ENCODE data around the gene PAX2.
"Not testable (repeated sequence)": the region's sequence is repeated elsewhere in the genome, so short reads cannot be mapped to it uniquely, and the experiment has no call there.

The PAX2 gene

DNA sequence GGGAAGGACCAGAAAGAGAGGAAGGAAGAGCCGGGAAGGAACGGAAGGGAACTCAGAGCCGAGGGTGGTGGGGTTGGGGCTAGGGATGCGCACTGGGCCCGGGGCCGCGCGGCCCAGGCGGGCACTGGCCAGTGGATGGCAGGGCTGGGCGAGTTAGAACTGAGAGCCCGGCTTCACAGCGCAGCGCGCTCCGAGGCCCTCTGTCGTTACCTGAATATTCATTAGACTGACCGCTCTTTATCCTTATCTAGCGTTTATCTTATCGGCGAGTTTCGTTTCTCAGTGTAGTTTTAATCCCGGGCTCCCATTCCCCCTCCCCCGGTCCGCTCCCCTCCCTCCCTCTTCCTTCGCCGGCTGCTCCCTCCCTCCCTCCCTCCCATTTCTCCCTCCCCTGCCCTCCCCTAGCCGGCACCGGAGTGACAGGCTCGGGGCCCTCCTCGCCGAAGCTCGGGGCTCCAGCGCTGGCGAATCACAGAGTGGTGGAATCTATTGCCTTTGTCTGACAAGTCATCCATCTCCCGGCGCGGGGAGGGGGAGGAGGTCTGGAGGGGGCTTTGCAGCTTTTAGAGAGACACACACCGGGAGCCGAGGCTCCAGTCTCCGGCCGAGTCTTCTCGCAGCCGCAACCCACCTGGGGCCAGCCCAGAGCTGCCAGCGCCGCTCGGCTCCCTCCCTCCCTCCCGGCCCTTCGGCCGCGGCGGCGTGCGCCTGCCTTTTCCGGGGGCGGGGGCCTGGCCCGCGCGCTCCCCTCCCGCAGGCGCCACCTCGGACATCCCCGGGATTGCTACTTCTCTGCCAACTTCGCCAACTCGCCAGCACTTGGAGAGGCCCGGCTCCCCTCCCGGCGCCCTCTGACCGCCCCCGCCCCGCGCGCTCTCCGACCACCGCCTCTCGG, at the start of gene PAX2:
TSS of gene PAX2 (plus strand) at position 596 of the 895 bp plus-strand sequence. CDS start 679 bp downstream, outside the sequence.
- DNase-seq, result no peak

DNA sequence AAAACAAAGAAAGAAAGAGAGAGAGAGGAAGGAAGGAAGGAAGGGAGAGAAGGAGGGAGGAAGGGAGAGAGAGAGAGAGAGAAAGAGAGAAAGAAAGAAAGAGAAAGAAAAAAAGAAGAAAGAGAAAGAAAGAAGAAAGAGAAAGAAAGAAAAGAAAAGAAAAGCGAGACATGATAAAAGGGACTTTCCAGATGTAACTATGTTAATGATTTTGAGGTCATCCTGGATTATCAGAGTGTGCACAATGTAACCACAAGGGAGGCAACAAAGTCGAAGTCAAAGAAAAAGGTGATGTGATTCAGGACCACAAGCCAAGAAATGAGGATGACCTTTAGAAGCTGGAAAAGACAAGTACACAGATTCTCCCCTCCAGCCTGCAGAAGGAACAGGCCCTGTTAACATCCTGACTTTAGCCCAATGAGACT, 48.9 kb upstream of the PAX2 start:
- DNase-seq, result no peak

- DNase-seq, result no peak
These were observed 48.3 kb upstream of the PAX2 start for GRCh38 chr10:100697070-100697469.

- DNase-seq, result no peak
These were observed 47.8 kb upstream of the PAX2 start for GRCh38 chr10:100697631-100698030.

DNA sequence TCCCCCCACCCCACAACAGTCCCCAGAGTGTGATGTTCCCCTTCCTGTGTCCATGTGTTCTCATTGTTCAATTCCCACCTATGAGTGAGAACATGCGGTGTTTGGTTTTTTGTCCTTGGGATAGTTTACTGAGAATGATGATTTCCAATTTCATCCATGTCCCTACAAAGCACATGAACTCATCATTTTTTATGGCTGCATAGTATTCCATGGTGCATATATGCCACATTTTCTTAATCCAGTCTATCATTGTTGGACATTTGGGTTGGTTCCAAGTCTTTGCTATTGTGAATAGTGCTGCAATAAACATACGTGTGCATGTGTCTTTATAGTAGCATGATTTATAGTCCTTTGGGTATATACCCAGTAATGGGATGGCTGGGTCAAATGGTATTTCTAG, 43.7 kb upstream of the PAX2 start:
- not testable (repeated sequence) for DNase-seq

- DNase-seq, result no peak
These were observed 40.2 kb upstream of the PAX2 start for GRCh38 chr10:100705139-100705538.

DNA sequence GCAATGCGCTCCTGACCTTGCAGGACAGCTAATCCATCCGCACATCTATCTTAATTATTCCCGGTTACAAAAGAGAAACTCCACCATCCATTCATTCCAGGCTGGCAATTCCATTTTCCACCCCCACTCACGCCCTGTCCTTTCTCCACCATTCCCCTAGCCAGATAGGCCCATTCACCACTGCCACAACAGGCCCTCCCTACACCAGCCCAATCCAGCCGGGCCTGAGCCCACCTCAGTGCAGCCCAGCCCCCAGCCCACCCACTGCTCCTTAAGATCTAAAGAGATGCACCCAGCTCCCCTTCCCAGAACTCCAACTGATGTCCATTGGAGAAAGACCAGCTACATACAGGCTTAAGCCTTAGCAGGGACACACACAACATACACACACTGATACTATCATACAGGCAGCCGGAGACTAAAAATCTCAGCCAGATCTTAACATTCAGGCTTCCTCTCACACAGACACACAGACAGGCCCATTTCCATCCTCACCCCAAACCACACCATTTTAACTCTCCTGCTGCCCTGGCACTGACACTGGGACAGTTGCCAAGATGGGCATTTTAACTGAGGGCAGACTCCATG, 38.0 kb upstream of the PAX2 start:
- DNase-seq, result no peak

- DNase-seq, result no peak
These were observed 36.0 kb upstream of the PAX2 start for GRCh38 chr10:100709146-100710082.

DNA sequence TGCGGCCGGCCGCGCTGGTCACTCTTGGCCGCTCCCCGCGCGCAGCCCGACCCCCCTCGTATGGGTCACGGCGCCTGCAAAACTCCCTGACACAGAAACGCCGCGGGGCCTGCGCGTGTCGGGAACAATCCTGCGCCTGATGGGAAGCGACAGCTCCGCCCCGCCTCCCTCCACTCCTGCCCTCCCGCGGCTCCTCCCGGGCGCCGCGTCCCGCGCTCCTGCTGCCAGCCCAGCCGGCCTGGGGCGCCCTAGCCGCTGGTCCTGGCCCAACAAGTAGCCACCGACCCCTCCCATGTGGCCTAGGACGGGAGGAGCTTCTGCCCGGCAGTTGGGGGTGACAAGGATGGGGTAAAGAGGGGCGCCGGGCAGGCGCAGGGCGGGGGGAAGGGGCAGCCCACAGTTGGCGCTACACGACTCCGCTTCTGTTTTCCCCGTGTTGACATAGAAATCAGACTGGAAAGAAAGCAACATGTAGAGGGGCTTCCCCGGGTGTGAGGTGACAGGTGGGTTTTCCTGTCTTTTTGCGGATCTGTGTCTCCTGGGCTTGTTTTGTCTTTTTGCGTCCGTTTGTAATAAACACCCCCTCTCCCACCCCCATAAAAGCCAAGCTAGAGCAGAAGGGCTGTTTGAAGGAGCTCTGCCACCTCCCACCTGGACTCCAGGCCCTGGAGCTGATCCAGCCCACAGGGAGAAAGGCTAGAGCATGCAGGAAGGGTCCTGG, 35.1 kb upstream of the PAX2 start:
- DNase-seq, result no peak

DNA sequence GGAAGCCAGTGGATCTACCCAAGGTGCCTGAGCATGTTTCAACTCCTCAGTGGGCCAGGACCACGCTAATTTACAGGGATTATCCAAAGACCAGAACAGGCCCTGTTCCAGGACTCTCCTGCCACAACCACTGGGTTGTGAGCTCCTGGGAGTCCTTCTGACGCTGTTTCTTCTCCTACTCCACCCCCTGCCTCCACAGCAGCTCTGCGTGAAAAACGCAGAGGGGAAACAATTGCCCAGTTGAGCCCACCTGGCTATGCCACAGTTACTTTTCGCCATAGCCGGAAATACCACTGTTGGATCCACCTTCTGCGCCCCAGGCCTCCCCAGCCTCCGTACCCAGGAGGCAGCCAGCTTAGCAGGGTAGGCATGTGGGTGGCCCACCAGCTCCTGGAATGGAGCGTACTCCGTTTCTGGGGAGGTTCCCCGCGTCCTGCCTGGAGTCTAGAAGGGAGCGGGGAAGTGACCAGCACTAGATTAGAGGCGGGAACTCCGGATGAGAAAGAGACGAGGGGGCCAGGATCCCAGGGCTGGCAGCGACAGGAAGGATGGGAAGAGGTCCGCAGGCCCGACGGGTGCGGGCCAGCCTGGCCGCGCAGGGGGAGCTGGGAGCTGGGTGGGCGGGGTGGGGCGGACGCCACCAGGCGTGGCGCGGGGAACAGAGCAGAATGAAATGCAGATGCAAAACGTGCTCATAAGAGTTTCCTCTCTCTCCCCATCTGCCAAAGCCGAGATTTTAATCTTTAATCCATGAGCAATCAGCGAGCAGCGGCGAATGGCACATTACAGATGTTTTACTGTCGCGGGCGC, 32.1 kb upstream of the PAX2 start:
- no peak for DNase-seq

DNA sequence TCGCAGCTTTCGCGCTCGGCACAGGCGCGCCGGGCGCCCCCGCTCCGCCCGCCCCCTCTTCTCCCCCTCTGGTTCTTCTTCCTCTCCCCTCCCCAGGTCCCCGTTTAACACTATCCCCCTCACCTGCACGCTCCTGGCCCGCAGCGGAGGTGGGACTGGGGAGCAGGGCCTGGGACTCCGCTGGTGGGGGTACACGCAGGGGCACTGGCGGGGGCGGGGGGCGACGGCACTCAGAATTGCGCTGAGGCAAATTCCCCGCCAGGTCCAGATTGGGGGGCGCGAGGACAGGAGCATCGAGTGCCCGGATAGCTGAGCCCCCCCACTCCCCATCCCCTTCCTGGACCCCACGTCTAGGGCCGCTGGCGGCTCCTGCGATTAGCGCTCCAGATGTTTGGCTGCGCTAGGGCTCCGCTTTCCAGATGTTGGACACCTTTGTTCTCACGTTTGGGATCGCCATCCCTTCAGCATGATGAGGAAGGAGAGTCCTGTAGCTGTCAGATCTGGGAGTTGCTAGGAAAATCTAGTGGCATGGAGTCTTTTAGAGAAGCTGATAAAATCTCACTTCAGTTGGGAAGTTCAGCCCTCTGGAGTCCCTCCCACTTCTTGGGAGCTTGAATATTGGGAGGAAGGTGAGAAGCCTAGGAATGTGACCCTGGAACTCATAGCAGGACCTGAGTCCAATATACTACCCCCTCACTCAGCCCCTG, 31.4 kb upstream of the PAX2 start:
- DNase-seq, result no peak

DNA sequence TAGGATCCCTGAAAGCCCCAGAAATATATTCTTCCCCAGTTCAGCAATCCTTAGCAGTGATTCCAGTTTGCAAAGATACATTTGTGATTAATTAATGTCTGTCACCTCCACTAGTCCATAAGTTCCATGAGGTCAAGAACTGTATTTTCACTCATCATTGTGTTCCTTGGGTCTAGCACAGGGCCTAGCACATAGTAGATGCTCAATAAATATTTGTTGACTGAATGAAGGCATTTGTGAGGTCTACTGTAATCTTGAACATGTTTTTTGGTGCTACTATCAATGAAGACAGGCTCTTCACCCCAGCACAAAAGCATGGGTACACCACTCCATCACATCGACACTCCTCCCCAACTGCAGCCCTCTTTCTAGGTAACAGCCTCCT, 30.8 kb upstream of the PAX2 start:
- DNase-seq, result no peak

DNA sequence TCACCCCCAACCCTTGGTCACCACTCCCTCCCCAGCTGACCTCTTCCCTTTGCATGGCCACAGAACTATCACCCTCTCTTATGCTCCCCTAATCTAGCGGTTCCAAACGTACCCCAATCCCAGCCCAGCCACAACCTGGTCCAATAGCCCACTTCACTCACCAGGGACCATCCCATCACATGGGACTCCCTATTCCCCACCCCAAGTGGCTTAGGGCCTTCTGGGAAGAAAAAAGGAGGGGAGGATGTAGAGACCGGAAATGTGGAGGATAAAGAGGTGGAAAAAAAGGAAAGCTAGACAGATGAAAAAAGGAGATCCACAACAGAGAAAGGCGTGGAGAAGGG, 30.3 kb upstream of the PAX2 start:
- DNase-seq, result no peak

- DNase-seq, result no peak
These were observed 29.7 kb upstream of the PAX2 start for GRCh38 chr10:100715445-100716385.

GRCh38 chr10:100717166-100717565, 28.2 kb upstream of the PAX2 start:
- DNase-seq, result no peak

DNA sequence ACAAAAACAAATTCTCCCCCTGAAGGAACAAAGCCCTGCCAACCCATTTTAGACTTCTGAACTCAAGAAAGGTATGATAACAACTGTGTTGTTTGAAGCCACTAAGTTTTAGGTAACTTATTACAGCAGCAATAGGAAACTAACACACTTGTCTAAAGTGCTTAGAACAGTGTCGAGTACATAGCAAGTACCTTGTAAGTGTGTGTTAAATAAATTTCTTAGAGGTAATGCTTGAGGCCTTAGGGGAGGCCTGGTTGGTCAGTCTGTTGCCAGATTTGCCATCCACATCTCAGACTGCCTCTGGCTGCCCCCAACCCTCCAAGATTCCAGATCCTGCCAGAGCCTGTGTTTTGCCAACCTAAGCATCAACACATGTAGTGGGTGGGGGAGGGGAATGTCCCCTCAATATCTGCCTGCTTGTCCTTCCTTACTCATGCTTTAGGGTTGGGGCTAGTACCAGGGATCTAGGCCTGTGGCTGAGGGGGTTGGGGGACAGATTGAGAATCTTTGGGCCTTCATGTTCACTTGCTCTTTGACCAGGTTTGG, 27.1 kb upstream of the PAX2 start:
- no peak for DNase-seq

- DNase-seq, result no peak
These were observed 22.2 kb upstream of the PAX2 start for GRCh38 chr10:100723180-100723579.

DNA sequence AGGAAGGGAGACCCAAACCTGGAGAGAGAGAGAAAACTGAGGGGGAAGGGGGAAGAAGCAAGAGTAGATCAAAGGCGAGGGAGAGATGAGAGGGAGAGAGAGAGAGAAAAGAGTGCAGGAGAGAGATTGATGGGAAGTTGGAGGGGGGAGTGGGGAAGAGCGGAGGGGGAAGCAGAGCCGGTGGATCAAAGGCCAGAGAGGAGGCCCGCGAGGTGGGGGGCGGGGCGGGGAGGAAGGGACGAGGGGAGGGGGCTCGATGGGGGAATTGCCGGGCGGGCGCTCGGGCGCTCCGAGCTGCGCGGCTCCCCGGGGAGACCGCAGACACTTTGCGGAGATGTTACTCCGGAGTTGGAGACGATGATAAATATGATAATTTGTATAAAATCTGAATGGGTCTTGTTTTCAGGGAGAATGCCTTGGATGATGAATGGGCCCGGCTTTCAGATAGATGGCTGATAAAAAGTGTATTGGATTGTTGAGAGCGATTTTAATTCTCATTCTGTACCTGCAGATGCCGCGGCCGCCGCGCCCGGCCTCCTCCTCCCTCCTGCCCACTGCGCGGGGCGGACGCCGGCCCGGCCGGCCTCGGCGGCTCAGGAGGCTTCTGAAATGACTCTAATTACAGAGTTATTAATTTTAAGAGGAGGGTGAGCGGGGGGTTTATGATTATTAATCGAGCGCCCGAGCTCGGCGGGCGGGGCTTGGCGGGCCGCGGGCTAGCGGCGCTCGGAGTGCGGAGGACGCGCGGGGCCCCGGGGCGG, 21.4 kb upstream of the PAX2 start:
- no peak for DNase-seq

- no peak for DNase-seq
These were observed 20.8 kb upstream of the PAX2 start for GRCh38 chr10:100724531-100725027.
